HG02852 (cell line): ENCODE measurements around the gene OR13J1.

Experiments
- ATAC-seq: cut with Tn5 transposase; IDR thresholded peaks from one replicate; pipeline ENCODE4 v1.9.1; 2021; ENCODE audit warnings: mild to moderate bottlenecking, moderate library complexity; ENCODE audit not compliant: unreplicated experiment

The OR13J1 gene

DNA sequence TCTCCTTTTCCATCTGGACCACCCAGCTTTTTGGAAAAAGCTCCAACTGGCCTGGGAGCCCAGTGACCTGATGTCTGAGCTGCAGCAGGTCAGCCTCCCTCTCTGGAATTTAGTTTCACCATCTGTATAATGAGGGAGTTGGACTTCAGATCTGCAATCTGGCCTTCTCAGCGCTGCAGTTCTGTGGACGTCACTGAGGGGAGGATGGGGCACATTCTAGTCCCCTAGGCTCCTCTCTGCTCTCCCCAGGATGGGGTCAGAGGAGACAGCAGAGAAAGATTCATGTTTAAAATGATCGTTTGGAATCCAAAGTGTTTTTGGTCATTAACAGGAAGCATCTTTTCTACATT is 10.2 kb downstream of the OR13J1 start:
- ATAC-seq: no peak

GRCh38 chr9:35859310-35859989 is 10.8 kb downstream of the OR13J1 start:
- ATAC-seq: no peak

DNA sequence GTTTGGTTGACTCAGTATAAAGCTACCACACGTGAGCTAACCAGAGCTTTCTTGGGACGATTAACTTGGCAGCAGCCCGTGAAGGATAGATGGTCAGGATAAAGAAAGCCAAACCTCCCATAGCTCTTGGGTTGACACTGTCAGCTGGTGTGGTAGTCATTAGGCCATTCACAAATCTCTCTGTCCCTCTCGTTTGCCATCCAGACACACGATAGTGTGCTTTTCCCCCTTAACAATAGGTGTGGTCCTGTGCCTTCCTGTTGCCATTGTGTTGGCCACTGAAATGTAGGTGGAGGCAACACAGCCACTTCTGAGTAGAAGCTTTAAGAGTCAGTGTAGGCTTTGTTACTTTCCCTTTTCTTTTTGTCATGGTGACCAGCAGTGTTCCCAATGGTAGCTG is 11.7 kb downstream of the OR13J1 start:
- ATAC-seq: no peak

DNA sequence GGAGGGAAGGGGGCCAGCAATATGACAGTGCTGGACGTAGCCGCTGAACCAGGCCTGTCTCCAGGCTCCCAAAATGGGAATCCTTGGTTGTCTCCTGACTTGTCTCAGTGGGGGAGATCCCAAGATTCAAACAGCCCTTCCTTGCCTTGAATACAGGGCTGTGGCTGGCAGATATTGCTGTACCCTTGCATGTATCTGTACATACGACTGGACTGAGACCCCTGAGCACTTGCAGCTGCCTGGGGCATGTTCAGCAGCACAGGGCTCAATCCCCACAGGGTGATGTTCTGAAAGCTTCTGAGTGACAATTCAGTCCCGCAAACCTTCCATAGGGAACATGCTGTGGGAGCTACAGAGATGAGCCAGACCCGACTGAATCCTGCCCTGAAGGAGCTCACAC is 13.3 kb downstream of the OR13J1 start:
- no peak for ATAC-seq

DNA sequence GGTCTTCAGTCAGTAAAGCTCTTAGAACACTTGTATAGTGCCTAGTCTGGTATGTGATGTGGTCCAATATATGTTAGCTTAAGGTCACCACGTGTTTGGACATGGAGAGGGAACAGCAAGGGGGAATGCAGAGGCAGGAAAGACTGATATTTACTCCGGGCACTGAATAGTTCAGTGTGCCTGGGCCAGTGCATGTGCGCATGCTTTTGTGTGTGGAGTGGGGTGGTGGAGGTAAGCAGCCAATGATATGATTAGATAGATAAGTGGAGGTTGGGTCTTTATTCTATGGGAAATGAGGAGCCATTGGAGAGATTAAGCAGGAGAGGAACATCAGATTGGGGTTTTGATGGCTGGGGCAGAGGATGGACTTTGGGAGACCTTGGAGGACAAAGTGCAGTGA is 14.0 kb downstream of the OR13J1 start:
- no peak for ATAC-seq

GRCh38 chr9:35854091-35854762 is 16.0 kb downstream of the OR13J1 start:
- no peak for ATAC-seq

DNA sequence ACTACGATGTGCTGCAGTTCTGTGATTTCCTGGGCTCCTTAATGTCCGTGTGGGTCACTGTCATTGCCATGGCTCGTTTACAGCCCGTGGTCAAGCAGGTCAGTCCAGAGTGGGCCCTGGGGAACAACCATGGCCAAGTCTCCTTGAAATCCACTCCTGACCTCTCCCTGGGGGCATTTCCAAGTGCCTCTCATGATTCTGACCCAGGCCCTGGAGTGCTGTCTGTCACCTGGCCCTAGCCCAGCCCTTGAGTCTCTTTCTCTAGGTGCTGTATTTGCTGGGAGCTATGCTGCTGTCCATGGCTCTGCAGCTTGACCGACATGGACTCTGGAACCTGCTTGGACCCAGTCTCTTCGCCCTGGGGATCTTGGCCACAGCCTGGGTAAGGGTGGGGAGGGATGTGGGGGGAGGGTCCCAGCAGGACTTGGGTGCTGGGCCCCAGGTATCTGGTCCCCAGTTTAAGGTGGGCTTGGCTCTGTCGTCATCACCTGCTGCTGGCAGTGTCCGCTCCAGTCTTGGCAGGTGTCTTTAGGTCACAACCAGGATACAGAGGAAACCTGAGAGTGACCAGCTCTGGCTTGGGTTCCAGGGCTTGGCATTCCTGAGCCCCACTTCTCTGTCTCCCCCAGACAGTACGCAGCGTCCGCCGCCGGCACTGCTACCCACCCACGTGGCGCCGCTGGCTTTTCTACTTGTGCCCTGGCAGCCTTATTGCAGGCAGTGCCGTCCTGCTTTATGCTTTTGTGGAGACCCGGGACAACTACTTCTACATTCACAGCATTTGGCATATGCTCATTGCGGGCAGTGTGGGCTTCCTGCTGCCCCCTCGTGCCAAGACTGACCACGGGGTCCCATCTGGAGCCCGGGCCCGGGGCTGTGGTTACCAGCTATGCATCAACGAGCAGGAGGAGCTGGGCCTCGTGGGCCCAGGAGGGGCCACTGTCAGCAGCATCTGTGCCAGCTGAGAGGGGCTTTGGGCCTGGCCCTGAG is 17.0 kb downstream of the OR13J1 start:
- no peak for ATAC-seq

GRCh38 chr9:35852267-35852815 is 17.9 kb downstream of the OR13J1 start:
- no peak for ATAC-seq

DNA sequence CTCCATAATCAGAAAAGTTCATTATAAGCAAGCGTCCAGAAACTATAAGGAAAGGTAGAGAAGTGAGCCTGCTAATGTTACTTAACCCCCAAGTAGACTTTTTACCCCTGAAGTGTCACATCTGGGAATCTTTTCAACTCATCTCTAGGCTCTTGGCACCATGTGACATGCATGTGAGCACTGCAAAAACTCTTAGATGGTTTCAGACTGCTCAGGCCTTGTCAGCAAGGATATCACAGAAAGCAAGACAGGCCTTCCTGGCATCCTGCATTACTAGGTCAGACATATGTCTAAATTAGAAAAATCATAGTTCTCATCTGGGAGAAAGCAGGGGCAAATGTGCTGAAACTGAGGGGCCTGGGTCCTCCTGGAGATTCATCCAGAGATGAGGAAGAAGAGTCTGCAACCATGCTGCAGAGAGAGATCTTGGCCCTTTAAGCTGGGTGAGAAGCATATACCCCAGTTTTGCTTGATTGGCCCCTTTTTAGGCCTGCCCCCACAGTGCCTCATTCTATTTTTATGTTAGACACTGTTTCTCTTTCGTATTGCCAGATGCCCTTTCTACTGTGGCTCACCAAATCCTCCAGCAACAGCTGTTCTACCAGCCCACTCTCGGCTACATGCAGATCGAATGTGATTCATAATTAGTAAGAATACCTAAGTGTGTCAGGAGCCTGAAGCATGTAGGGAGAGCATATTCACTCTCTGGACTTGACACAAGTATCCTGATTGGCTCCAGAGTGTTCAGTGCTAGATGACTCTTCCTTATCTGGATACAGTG is 22.2 kb downstream of the OR13J1 start:
- peak; percentile 89 for ATAC-seq

DNA sequence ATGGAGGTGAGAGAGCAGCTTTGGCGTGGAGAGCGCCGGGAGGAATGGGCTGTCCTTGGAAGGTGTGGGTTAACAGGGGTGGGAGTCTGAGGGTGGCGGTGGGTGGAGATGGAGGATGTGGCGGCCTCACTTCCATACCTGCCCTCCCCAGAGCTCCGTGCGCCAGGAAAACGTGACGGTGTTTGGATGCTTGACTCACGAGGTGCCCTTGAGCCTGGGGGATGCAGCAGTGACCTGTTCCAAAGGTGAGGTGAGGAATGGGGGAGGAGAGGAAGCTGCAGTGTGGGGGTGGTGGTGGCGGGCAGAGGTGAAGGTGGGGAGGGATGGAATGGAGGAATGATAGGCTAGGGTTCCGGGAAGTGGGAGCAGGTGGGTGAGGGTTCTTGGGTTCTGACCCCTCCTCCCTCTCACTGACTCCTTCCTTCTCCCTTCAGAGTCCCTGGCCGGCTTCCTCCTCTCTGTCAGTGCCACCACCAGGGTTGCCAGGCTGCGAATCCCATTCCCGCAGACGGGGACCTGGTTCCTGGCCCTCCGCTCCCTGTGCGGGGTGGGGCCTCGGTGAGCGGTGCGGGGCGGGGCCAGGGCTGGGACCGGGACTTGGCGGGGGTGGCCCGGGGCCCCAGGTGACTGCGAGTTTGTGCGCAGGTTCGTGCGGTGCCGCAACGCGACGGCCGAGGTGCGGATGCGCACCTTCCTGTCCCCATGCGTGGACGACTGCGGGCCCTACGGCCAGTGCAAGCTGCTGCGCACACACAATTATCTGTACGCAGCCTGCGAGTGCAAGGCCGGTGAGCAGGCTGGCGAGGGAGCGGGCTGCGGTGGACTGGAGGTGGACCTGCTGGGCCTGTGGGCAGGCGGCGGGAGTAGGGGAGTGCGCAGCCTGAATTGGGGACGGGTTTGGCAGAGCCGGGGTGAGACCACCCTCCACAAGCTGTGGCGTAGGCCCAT is 24.1 kb downstream of the OR13J1 start:
- no peak for ATAC-seq

DNA sequence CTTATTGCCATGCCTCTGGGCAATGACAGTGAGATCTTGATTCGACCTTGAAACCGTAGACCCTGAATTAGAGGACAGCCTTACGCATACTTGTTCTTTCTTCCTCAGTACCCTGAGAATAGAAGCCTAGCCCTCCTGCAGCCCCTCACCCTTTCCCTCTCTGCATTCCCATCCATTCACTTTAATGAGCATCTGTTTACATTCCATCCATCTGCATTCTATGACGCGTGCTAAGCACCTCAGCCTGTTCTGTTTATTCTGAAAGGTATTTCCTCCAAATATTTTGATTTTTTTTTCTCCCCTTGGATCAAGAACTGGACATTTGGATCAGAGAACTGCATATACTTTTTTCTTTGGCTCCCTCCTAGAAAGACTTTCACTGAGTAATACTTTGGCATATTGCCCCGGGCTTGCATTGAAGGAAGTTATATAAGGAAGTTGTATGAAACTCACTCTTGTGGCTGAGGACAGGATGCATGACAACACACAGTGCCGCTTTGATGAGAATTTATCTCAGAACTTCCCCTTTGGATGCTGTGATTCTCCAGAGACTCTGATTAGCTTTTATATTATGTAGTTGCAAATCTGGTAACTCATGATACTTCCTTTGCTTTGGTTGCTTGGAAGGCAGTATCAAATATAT is 25.5 kb downstream of the OR13J1 start:
- no peak for ATAC-seq

DNA sequence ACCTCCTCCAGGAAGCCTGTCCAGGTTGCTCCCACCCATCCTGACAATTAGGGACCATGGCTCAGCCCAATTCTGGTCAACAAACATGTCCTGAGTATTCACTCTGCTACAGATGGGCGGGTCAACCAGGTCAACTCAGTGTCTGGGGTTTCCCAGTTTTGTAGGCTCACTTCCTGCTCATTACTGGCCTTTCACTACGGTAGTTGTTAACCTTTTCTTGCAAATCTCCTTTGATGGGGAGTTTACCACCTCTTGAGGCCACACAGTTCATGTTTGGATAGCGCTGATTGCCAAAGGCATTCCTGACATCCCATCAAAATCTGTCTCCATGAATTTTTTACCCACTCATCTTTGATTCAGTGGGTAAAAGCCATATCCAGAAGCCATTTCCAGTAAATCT is 27.4 kb downstream of the OR13J1 start:
- ATAC-seq: peak; percentile 67

DNA sequence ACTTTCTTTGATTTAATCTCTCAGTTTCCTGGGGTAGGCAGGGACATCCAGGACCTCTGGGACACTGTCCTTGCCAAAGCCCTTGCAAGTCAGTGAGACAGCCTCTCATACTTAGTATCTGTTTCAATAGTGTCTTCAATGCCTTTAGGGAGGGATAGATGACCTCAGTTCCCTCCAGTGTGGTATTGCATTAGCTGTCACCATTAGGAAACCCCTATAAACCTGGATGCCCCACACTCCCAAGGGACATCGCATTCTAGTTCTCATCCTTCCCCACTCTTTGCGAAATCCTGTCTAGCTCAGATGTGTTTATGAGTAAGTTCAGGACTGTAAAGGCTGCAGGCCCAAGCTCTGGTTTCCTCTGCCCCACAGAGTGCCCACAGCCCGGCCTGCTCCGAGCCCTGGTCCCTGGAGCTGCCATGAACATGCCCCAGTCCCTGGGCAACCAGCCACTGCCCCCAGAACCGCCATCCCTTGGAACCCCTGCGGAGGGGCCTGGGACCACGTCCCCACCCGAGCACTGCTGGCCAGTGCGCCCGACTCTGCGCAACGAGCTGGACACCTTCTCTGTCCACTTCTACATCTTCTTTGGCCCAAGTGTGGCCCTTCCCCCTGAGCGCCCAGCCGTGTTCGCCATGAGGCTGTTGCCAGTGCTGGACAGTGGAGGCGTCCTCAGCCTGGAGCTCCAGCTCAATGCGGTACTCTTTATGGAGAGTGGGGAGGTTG is 28.0 kb downstream of the OR13J1 start:
- no peak for ATAC-seq

DNA sequence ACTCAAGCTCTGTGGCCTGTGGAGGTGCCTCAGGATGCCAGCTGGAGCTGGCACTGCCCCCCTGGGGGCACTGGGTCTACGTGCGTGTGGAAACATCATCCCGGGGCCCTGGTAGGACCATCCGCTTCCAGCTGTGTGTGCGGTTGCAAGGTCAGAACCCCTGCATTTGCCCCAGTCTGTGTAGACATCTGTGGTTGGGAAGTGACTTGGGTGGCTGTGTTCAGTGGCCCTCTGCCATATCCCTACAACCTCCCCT is 28.6 kb downstream of the OR13J1 start:
- ATAC-seq: no peak

DNA sequence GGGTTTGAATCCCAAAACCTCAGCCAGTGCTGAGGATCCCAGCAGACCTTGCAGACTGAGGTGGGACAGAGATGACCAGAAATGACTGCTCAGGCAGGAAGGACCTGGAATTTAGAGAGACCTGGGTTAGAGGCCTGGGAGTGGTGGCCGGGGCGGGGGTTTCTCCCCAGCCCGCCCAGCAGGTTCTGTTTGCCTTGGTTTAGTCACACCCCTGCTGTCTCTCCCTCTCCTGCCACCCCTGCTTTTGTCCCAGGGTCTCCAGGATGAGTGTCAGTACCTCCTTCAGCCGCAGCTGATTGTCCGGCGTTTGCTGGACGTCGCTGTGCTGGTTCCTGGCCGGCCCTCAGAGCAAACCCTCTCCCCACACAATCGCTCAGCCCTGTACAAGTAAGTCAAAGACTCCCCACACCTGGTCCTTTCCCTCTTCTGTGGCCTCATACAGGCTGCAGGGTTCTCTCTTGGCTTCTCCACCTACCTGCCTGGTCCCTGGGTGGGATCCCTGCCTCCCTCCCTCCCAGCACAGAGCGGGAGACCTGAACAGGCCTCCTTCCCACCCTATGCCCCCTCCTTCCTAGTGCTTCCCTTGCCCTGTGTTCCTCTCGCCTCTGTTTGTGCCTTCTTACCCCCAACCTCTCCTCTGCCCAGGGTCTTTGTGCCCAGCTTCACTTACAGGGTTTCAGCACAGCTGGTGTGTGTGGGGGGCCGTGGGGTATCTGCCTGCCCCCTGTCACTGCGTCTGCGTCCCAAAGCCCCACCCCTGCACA is 29.1 kb downstream of the OR13J1 start:
- ATAC-seq: no peak

GRCh38 chr9:35839926-35840325 is 30.3 kb downstream of the OR13J1 start:
- no peak for ATAC-seq

DNA sequence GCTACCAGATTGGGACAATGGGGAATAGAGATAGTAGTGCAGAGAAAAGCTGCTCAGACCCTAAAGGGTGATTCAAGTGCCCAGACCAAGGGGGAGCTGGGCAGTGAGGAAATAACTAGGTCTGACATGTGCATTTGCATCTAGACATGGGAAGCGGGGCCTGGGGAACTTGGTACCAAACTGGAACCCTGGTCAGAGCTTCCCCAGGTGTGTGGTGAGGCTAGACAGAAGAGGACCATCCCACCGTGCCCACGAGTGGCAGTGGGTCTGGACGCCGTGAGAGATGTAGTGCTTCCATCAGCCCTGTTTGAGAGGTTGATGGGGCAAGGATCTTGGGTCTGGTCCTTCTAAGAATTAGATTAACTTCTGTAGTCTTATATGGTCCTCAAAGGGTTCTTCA is 33.6 kb downstream of the OR13J1 start:
- ATAC-seq: no peak

GRCh38 chr9:35835766-35836165 is 34.4 kb downstream of the OR13J1 start:
- ATAC-seq: no peak
